HCT116 (cell line): ENCODE results near the gene AMER2. TPM values are rescaled to one million over a fixed set of nuclear protein-coding genes. Genes with fewer than 3 reads are reported as not detected.

Source experiments
- ATAC-seq: fragments of 200-7000 bp; cut with Tn5 transposase; 2 replicates; pipeline ENCODE4 v1.9.1; 2020; ENCODE audit warnings: mild to moderate bottlenecking, moderate library complexity
- BruUV-seq: library from RNA; stranded (reverse); fragments of 400-500 nt; replicated peaks from 2 replicates; lab custom pipeline; 2021; lab: Mats Ljungman, UMichigan
- CTCF ChIA-PET: fragments of 300-600 bp; sonication (Branson Sonifier 250); formaldehyde crosslinking; loops from one replicate; lab custom pipeline; 2021; ENCODE audit warnings: antibody characterized with exemption; lab: Charles Lee
- POLR2A ChIA-PET: fragments of 300-600, 350-600 bp; sonication (Branson Sonifier 250); formaldehyde crosslinking; loops from one replicate; lab custom pipeline; 2021; ENCODE audit warnings: antibody characterized with exemption; lab: Charles Lee
- RAD21 ChIA-PET, 2 experiments: fragments of 300-600 bp; sonication (Branson Sonifier 250); formaldehyde crosslinking; loops; one replicate each; lab custom pipeline; 2023; ENCODE audit warnings: low total read pairs in 2 of 2; ENCODE audit not compliant: uncharacterized antibody in 2 of 2, unreplicated experiment in 2 of 2, low non-redundant PET in 1 of 2; lab: Charles Lee
- DNase-seq: peaks from one replicate; pipeline ENCODE4 v3.0.0-alpha.2; 2010; ENCODE audit warnings: low read depth, low spot score
- H2AFZ ChIP-seq: fragments of 200-600 bp; shearing (Covaris generic), sonication (generic); 2 replicates; pipeline ENCODE4 v1.6.1; 2017; ENCODE audit warnings: low read depth, mixed run types, mixed read lengths, antibody characterized with exemption, low read length; ENCODE audit not compliant: poor library complexity, severe bottlenecking
- H3K27ac ChIP-seq: 2 replicates; pipeline ENCODE4 v1.5.1; 2012; ENCODE audit warnings: low read depth, low read length
- H3K27me3 ChIP-seq: fragments of 200-600 bp; sonication (generic); 2 replicates; pipeline ENCODE4 v1.6.1; 2016; ENCODE audit warnings: mixed run types, low read length, mixed read lengths; ENCODE audit not compliant: insufficient read depth
- H3K36me3 ChIP-seq, 2 experiments: fragments of 200-500 bp in 1 of 2; fragments of 200-600 bp in 1 of 2; sonication (Bioruptor generic) in 1 of 2; sonication (generic) in 1 of 2; 2 replicates each; pipeline versions ENCODE4 v1.5.1 to v1.6.1; 2014 to 2016; ENCODE audit warnings: low read length in 2 of 2, inconsistent platforms in 1 of 2, mixed read lengths in 1 of 2, mixed run types in 1 of 2; ENCODE audit not compliant: insufficient read depth in 2 of 2, control insufficient read depth in 1 of 2
- H3K4me1 ChIP-seq, 2 experiments: fragments of 200-600 bp in 1 of 2; sonication (generic) in 1 of 2; 2 replicates each; pipeline versions ENCODE4 v1.5.1 to v1.6.1; 2012 to 2017; ENCODE audit warnings: low read length in 2 of 2, inconsistent platforms in 1 of 2, mild to moderate bottlenecking in 1 of 2, mixed read lengths in 1 of 2, mixed run types in 1 of 2, moderate library complexity in 1 of 2; ENCODE audit not compliant: insufficient read depth in 2 of 2, control insufficient read depth in 1 of 2
- H3K4me2 ChIP-seq: fragments of 200-600 bp; sonication (generic); 2 replicates; pipeline ENCODE4 v1.6.1; 2017; ENCODE audit warnings: mixed run types, low read length, mixed read lengths
- H3K4me3 ChIP-seq, 2 experiments: fragments of 200-600 bp in 1 of 2; sonication (generic) in 1 of 2; replicated peaks in 1 of 2; 2 replicates each; pipeline ENCODE4 v1.5.1; 2011 to 2016; ENCODE audit warnings: low read length in 2 of 2, control low read depth in 1 of 2, low read depth in 1 of 2, mild to moderate bottlenecking in 1 of 2, mixed read lengths in 1 of 2, mixed run types in 1 of 2
- H3K79me2 ChIP-seq: fragments of 200-600 bp; sonication (generic); 2 replicates; pipeline ENCODE4 v1.6.1; 2017; ENCODE audit warnings: mild to moderate bottlenecking, mixed run types, low read length, moderate library complexity, mixed read lengths; ENCODE audit not compliant: insufficient read depth
- H3K9ac ChIP-seq: fragments of 200-600 bp; sonication (generic); 2 replicates; pipeline ENCODE4 v1.6.1; 2016; ENCODE audit warnings: low read length, mixed read lengths
- H3K9me2 ChIP-seq: fragments of 200-600 bp; sonication (generic), shearing (Covaris generic); 2 replicates; pipeline ENCODE4 v1.6.1; 2017; ENCODE audit warnings: mixed run types, mild to moderate bottlenecking, moderate library complexity; ENCODE audit not compliant: insufficient read depth
- H3K9me3 ChIP-seq, 2 experiments: fragments of 200-500 bp in 1 of 2; fragments of 200-600 bp in 1 of 2; sonication (Bioruptor generic) in 1 of 2; sonication (generic) in 1 of 2; 2 replicates each; pipeline ENCODE4 v1.6.1; 2014 to 2017; ENCODE audit warnings: low read length in 2 of 2, mixed read lengths in 2 of 2, inconsistent platforms in 1 of 2, low read depth in 1 of 2, mild to moderate bottlenecking in 1 of 2, mixed run types in 1 of 2, moderate library complexity in 1 of 2; ENCODE audit not compliant: control insufficient read depth in 1 of 2, insufficient read depth in 1 of 2
- H4K20me1 ChIP-seq: fragments of 200-600 bp; sonication (generic), shearing (Covaris generic); 2 replicates; pipeline ENCODE4 v1.6.1; 2017; ENCODE audit warnings: mixed run types, mild to moderate bottlenecking, moderate library complexity; ENCODE audit not compliant: insufficient read depth
- ATF3 ChIP-seq: IDR thresholded peaks from 2 replicates; pipeline ENCODE4 v1.6.1; 2012
- CEBPB ChIP-seq: IDR thresholded peaks from 2 replicates; pipeline ENCODE4 v1.6.1; 2012; ENCODE audit warnings: low read depth
- CTCF ChIP-seq, 3 experiments: fragments of 200-600 bp in 1 of 3; sonication (generic) in 1 of 3; IDR thresholded peaks in 2 of 3; conservative IDR thresholded peaks in 1 of 3; 2 replicates each; pipeline ENCODE4 v1.5.1; 2012 to 2017; ENCODE audit warnings: low read depth in 2 of 3, low read length in 2 of 3, antibody characterized with exemption in 1 of 3, borderline replicate concordance in 1 of 3, control low read depth in 1 of 3, mild to moderate bottlenecking in 1 of 3, mixed read lengths in 1 of 3, mixed run types in 1 of 3, moderate library complexity in 1 of 3; ENCODE audit not compliant: insufficient read depth in 1 of 3
- ELF1 ChIP-seq: IDR thresholded peaks from 2 replicates; pipeline ENCODE4 v1.6.1; 2012; ENCODE audit warnings: low read depth, borderline replicate concordance
- JUND ChIP-seq: IDR thresholded peaks from 2 replicates; pipeline ENCODE4 v1.6.1; 2012
- MAX ChIP-seq: IDR thresholded peaks from 2 replicates; pipeline ENCODE4 v1.6.1; 2012
- POLR2AphosphoS5 ChIP-seq: IDR thresholded peaks from 2 replicates; pipeline ENCODE4 v1.6.1; 2011; ENCODE audit warnings: mild to moderate bottlenecking, low read depth, low read length, moderate library complexity
- RAD21 ChIP-seq: IDR thresholded peaks from 2 replicates; pipeline ENCODE4 v1.6.1; 2012; ENCODE audit warnings: low read depth, mild to moderate bottlenecking
- REST ChIP-seq: IDR thresholded peaks from 2 replicates; pipeline ENCODE4 v1.6.1; 2012; ENCODE audit warnings: low read depth
- SIN3A ChIP-seq: IDR thresholded peaks from 2 replicates; pipeline ENCODE4 v1.6.1; 2012; ENCODE audit warnings: low read depth
- SP1 ChIP-seq: IDR thresholded peaks from 2 replicates; pipeline ENCODE4 v1.6.1; 2012; ENCODE audit warnings: low read depth
- TCF7L2 ChIP-seq: IDR thresholded peaks from 2 replicates; pipeline ENCODE4 v1.7.0; 2011; ENCODE audit warnings: borderline replicate concordance, inconsistent platforms; ENCODE audit not compliant: insufficient read depth, insufficient read length; ENCODE audit errors: extremely low read depth
- YY1 ChIP-seq: IDR thresholded peaks from 2 replicates; pipeline ENCODE4 v1.6.1; 2011; ENCODE audit warnings: low read length, low read depth, moderate library complexity, mild to moderate bottlenecking; ENCODE audit not compliant: insufficient replicate concordance; ENCODE audit errors: extremely low read depth
- ZBTB33 ChIP-seq: IDR thresholded peaks from 2 replicates; pipeline ENCODE4 v1.6.1; 2011; ENCODE audit warnings: mild to moderate bottlenecking, low read length, moderate library complexity; ENCODE audit not compliant: insufficient replicate concordance; ENCODE audit errors: extremely low read depth
- ZFX ChIP-seq: fragments of 450-650 bp; IDR thresholded peaks from 2 replicates; pipeline ENCODE4 v1.6.1; 2017
- ZNF274 ChIP-seq: fragments of 200-500 bp; sonication (Bioruptor generic); IDR thresholded peaks from 2 replicates; pipeline ENCODE4 v1.6.1; 2014; ENCODE audit warnings: mild to moderate bottlenecking, low read depth, low read length, inconsistent platforms
- intact Hi-C: fragments of 100-400 bp; cut with micrococcal nuclease; formaldehyde crosslinking; loops from 2 replicates; pipeline ENCODE4 v1.10.0; 2022
- total RNA-seq: library from RNA; stranded (reverse); gene quantifications from one replicate; pipeline ENCODE4 v1.2.1, GENCODE V29; 2021; ENCODE audit not compliant: unreplicated experiment

Gene AMER2
- total RNA-seq, 1 experiment from 2014 or later: not detected

- POLR2A ChIA-PET: no interaction called here
- no peaks in the 10 kb centered on the region for H3K9me2 ChIP-seq
- TF ChIP-seq REST (no peak), ATF3 (no peak), CEBPB (no peak), YY1 (no peak), ZBTB33 (no peak), TCF7L2 (no peak), ZNF274 (no peak), SP1 (no peak), POLR2AphosphoS5 (no peak), JUND (no peak), CTCF (IDR thresholded peaks at IDR 0.05 in 2 of 3, conservative IDR thresholded peaks at IDR 0.05 in 1 of 3; ENCODE audit: borderline replicate concordance in 1 of 3, insufficient read depth in 1 of 3, low read depth in 2 of 3, low read length in 2 of 3) (no peak), ELF1 (no peak), RAD21 (no peak), ZFX (no peak), SIN3A (no peak), MAX (no peak)
- intact Hi-C loops: no loop called here
- H3K27me3 ChIP-seq: peaks cover 6% of the 10 kb centered on the region
- no peak overlapping the region for H3K9ac ChIP-seq
- RAD21 ChIA-PET: no interaction called here
- H3K9me3 ChIP-seq: no peaks in the 10 kb centered on the region
- H4K20me1 ChIP-seq: no peaks in the 10 kb centered on the region
- H3K27ac ChIP-seq: no peak overlapping the region
- no peaks in the 10 kb centered on the region for H3K4me1 ChIP-seq
- DNase-seq (no peak), ATAC-seq (no peak)
- no peak overlapping the region for H3K4me2 ChIP-seq
- CTCF ChIA-PET: interaction anchor here (1.0 kb wide), 1 partner anchor 35 kb away, joined by 4 read pairs; no protein-coding TSS in a partner anchor
- H3K4me3 ChIP-seq: no peak overlapping the region
- H2AFZ ChIP-seq: no peak overlapping the region
- BruUV-seq: no TSS peak
- H3K36me3 ChIP-seq: no peaks in the 10 kb centered on the region
- H3K79me2 ChIP-seq: no peaks in the 10 kb centered on the region
Measured at GRCh38 chr13:25149711-25150110, 22.4 kb downstream of the AMER2 start.
